ENCODE data around the gene TXNDC8. TPM values are rescaled to one million over a fixed set of nuclear protein-coding genes. Genes with fewer than 3 reads are reported as not detected.

TXNDC8 gene
- total and polyA plus RNA-seq, 2 experiments from 2014 or later: not detected

- no peak overlapping the region for H3K27ac Mint-ChIP-seq
- no peak for ATAC-seq
- no peaks in the 10 kb centered on the region for H3K27me3 ChIP-seq (ENCODE audit: insufficient read depth)
- no peaks in the 10 kb centered on the region for H3K79me2 ChIP-seq (replicated peaks; ENCODE audit: insufficient read depth)
- no peaks in the 10 kb centered on the region for H3K4me1 ChIP-seq (ENCODE audit: insufficient read depth)
- H3K27ac ChIP-seq (ENCODE audit: low read depth): no peak overlapping the region
- TF ChIP-seq JUNB (IDR thresholded peaks at IDR 0.05; ENCODE audit: unreplicated experiment) (no peak), CREB1 (CRISPR knock-in tag; IDR thresholded peaks at IDR 0.05; ENCODE audit: low read depth) (no peak), CTCF (conservative IDR thresholded peaks at IDR 0.05; ENCODE audit: low read depth in 2 of 2) (no peak)
- H4K20me1 ChIP-seq (replicated peaks; ENCODE audit: insufficient read depth): no peaks in the 10 kb centered on the region
- no peak overlapping the region for H2AFZ ChIP-seq
- no peak for DNase-seq (ENCODE audit: low spot score)
- H3K4me2 ChIP-seq: no peak overlapping the region
- H3K27me3 Mint-ChIP-seq (ENCODE audit: insufficient read depth, low read depth, poor library complexity): no peaks in the 10 kb centered on the region
- H3K4me3 Mint-ChIP-seq: no peak overlapping the region
- no peak overlapping the region for H3K4me3 ChIP-seq
- H3K4me1 Mint-ChIP-seq: no peaks in the 10 kb centered on the region
- no peaks in the 10 kb centered on the region for H3F3A ChIP-seq (replicated peaks; ENCODE audit: low read depth)
- no peaks in the 10 kb centered on the region for H3K9me3 Mint-ChIP-seq
- 0 out of 2 replicates have a peak, but pooled peaks cover 4% of the 10 kb centered on the region for H3K9me2 ChIP-seq (ENCODE audit: insufficient read depth)
- no peaks in the 10 kb centered on the region for H3K36me3 Mint-ChIP-seq (ENCODE audit: low read depth)
- H3K36me3 ChIP-seq (ENCODE audit: insufficient read depth): no peaks in the 10 kb centered on the region
Measured at GRCh38 chr9:110334871-110335270, 2.8 kb downstream of the TXNDC8 start.

GRCh38 chr9:110334183-110334582, 3.5 kb downstream of the TXNDC8 start:
- no peaks in the 10 kb centered on the region for H3F3A ChIP-seq (replicated peaks; ENCODE audit: low read depth)
- no peak overlapping the region for H2AFZ ChIP-seq
- H3K79me2 ChIP-seq (replicated peaks; ENCODE audit: insufficient read depth): no peaks in the 10 kb centered on the region
- Mint-ChIP-seq H3K9me3 (no peaks in the 10 kb centered on the region), H3K27me3 (ENCODE audit: insufficient read depth, low read depth, poor library complexity) (no peaks in the 10 kb centered on the region), H3K36me3 (ENCODE audit: low read depth) (no peaks in the 10 kb centered on the region), H3K4me3 (no peak overlapping the region), H3K4me1 (no peaks in the 10 kb centered on the region), H3K27ac (no peak overlapping the region)
- H3K4me2 ChIP-seq: no peak overlapping the region
- no peak overlapping the region for H3K27ac ChIP-seq (ENCODE audit: low read depth)
- TF ChIP-seq ZNF331 (CRISPR knock-in tag; IDR thresholded peaks at IDR 0.05; ENCODE audit: low read depth) (no peak), CREB1 (CRISPR knock-in tag; IDR thresholded peaks at IDR 0.05; ENCODE audit: low read depth) (no peak), EZH2phosphoT487 (IDR thresholded peaks at IDR 0.05; ENCODE audit: unreplicated experiment) (no peak), NANOG (IDR thresholded peaks at IDR 0.05; ENCODE audit: borderline replicate concordance) (no peak), ETS1 (IDR thresholded peaks at IDR 0.05) (no peak), REST (IDR thresholded peaks at IDR 0.05; ENCODE audit: unreplicated experiment) (no peak), ZNF462 (CRISPR knock-in tag; IDR thresholded peaks at IDR 0.05) (no peak)
- H3K4me3 ChIP-seq: no peak overlapping the region
- no peaks in the 10 kb centered on the region for H3K36me3 ChIP-seq (ENCODE audit: insufficient read depth)
- DNase-seq (ENCODE audit: low spot score) (no peak), ATAC-seq (no peak)
- no peaks in the 10 kb centered on the region for H4K20me1 ChIP-seq (replicated peaks; ENCODE audit: insufficient read depth)
- no peaks in the 10 kb centered on the region for H3K4me1 ChIP-seq (ENCODE audit: insufficient read depth)
- H3K9me2 ChIP-seq (ENCODE audit: insufficient read depth): 0 out of 2 replicates have a peak, but pooled peaks cover 4% of the 10 kb centered on the region
- H3K27me3 ChIP-seq (ENCODE audit: insufficient read depth): no peaks in the 10 kb centered on the region
